DMS 273 treated with DMSO at 0.1 percent for 48 hours (cell line): ENCODE measurements around the gene OSR1.
A peak's percentile ranks its signal among the peaks of the same experiment; 100 is the strongest.
"Not testable (repeated sequence)": the region's sequence is repeated elsewhere in the genome, so short reads cannot be mapped to it uniquely, and the experiment has no call there.

ENCODE experiments used
- DNase-seq: peaks from one replicate; lab custom pipeline; 2025; lab: John Stamatoyannopoulos, UW

Gene OSR1

DNA sequence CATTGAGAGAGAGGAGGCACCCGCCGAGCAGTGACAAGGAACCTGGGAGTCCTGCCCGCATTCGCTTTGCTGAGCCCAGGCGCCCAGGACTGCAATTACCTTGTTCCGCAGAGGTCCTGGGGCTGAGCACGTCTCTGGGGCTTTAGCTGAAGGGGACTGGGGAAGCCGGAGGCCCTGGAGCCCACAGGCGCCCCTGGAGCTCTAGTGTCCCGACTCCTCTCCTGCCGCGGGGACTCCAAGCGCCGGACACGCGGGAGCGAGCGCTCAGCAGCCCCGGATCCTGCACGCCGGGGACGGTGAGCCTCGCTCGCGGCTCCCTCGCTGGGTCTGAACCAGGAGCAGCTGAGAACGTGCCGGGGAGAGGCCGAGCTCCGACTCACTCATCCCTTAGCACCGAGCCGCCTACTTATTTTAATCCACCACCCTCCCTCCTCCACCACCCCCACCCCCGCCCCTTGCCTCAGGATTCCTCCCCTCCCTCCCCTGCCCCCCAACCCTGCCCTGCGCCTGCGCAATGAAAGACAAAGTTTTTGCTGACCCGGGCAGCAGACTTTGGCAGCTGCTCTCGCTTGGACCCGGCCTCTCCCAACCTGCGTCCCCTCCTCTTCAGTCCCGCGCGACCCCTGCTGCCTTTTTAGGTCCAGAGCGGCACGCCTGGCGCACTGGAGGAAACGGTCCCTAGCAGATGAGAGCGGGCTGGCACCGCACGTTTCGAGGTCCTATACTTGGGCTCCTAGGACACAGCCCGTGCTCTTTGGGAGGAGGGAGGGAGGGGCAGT lies at the start of gene OSR1:
OSR1 (minus strand) TSS at position 382 of the 779 bp plus-strand sequence. CDS start 4,818 bp downstream, outside the sequence.
- no peak for DNase-seq

DNA sequence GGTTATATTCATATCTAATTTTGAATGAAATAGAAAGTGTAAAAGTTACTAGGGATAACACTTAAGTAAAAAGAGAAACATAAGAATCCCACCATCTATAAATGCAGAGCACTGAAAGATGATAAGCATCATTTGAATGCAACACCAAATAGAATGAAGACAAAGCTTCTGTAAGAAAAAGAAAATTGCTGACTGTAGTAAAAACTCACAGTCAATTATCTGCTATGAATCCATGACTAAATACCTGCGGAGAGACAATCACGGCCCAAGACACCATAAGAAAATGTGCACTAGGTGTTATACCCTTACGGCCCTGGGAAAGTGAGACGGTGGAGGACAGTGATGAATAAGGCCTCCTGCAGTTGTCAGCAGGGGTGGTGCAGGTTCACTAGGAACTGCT lies 45.4 kb upstream of the OSR1 start:
- DNase-seq = no peak

- no peak for DNase-seq
These were observed 33.8 kb upstream of the OSR1 start for GRCh38 chr2:19392191-19392590.

GRCh38 chr2:19389469-19389868 lies 31.0 kb upstream of the OSR1 start:
- not testable (repeated sequence) for DNase-seq

DNA sequence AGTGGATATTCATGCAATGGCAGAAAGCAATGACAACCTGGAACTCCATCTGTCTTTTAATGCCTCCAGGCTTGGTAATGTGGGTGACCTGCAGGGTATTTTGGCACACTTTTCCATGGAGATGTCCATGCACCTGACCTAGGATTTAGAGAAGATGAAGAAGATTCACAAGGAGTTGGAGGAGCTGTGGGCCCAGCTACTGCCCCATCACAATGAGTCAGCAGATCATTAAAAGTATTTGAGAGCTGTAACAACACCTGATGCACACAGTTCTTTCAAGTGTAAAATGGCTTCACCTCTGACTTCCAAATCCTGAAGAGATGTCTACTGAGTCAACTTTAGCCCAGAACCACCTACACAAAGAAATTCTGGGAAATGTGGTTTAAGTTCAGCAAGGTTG lies 22.1 kb upstream of the OSR1 start:
- DNase-seq = no peak

- no peak for DNase-seq
These were observed 20.5 kb upstream of the OSR1 start for GRCh38 chr2:19378939-19379338.

GRCh38 chr2:19377717-19378116 lies 19.3 kb upstream of the OSR1 start:
- DNase-seq = no peak

- DNase-seq = no peak
These were observed 14.9 kb upstream of the OSR1 start for GRCh38 chr2:19373352-19373751.

DNA sequence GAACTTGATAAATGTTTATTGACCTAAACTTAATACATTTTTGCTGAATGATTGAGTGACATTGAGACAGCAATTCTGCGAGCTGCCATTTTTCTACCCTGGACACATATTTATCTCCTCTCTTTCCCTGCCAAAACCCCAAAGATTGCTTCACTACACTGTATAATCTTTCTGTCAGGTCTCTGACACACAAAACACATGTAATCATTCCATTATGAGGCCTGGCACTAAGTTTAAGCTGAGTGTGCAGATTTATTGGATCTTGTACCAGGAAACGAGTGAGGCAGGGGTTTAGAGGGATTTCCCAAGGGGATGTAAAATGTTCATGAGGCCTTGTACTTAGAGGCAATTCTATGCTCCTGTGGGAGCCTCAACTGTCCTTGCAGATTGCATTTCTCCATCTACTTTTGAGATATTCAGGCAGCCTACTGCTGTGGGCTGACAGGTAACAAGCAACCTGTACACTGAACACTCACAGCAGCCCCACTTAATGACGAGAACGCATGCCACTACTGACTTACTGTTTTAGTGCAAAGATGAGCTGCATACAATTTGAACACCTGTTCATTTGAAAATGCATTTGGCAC lies 13.7 kb upstream of the OSR1 start:
- DNase-seq = no peak

GRCh38 chr2:19369341-19369955 lies 11.0 kb upstream of the OSR1 start:
- DNase-seq = no peak

GRCh38 chr2:19368760-19369159 lies 10.3 kb upstream of the OSR1 start:
- DNase-seq = no peak

DNA sequence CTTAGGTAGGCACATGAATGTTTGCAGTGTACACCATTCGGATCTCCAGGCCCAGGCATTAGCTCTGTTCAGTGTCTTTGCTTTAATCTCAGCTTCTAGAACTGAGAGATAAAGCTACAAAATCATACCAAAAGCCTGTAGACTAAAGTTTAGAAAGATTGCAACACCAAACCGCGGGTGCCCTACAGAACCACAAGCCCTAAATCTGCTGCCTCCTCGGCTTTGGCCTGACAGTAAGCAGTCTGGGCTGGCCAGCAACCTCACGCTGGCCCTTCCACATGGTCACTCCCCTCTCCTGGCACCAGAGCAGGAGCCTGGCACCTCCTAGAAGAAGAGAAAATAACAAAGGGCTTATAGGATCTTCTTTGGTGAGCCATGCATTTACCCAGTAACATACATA lies 8.9 kb upstream of the OSR1 start:
- no peak for DNase-seq

- no peak for DNase-seq
These were observed 6.7 kb upstream of the OSR1 start for GRCh38 chr2:19365126-19365525.

DNA sequence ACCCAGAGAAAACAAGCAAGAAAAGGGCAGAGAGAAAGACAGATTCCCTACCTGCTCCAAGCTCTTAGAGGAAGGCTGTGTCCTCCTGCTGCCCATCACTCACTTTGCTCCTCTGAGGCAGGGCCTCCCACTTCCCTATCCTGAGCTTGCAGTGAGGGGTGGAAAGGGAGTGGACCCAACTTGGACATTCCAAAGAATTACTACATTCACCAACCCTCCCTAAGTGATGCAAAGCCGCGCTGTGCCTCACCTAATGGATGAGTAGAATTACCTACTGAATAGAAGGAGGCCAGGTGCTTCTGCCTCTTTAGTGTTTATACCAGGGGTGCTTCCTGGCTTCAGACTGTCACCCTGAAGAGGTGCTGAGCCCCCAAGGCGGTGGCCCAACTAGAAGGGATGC lies 5.6 kb upstream of the OSR1 start:
- DNase-seq = no peak

- no peak for DNase-seq
These were observed 5.0 kb upstream of the OSR1 start for GRCh38 chr2:19363474-19363778.

DNA sequence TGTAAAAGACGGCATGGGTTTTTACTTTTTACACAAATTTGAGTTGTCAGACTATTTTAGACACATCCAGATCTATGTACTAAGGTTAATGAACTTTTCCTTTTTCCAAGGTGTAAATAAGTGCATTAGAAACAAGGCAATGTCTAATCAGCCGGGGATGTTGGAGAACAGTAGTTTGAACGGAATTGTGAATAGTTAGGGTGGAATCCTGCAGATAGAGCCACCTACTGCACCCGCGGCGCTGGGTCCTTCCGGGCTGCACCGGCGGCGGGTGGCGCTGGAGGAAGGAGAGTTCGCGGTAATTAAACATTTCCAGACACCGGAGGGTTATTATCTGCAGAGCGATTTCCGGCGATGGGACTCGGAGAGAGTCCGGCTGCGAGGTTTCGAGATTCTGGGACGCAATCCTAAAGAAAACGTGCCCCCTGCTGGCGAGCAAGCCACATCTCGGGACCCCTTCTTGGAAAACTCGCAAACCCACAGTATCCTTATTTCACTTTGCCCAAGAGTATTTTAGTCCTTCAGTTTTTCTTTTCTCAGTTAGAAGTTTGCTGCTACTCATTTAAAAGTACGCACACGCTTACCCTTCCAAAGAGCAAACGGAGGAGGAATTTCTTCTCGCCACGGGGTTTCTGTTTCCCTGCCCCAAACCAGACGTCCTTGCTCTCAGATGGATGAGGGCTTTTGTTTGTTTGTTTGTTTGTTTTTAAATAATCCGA lies 4.5 kb upstream of the OSR1 start:
- DNase-seq = peak; percentile 28

DNA sequence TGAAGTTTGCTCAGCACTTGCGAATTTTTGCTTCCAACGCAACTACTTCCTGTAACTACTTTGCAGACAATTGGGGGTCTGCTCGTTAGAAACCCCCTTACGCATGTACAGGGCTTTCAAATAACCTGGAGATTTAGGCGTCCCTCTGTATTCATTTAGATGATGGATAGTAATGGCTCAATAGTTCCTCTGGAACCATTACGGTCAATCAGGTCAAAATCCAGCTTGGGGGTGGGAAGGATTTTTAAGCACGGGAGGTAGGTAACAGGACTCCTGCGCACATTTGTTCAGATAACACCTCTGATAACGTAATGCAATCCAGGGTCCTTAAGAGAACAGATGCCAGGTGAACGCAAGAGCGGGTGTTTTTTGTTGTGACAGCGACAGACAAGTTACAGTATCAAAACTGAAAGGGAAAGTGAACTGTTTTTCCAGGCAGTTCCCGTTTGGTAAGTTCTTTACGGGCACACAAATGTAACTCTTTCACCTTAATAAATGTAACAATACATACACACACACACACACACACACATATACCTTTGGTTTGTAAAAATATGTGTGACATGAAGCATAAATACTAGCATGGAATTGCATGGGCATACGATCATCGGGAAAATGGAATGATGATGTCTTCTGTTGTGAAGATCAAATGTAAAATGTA lies 3.8 kb upstream of the OSR1 start:
- no peak for DNase-seq

DNA sequence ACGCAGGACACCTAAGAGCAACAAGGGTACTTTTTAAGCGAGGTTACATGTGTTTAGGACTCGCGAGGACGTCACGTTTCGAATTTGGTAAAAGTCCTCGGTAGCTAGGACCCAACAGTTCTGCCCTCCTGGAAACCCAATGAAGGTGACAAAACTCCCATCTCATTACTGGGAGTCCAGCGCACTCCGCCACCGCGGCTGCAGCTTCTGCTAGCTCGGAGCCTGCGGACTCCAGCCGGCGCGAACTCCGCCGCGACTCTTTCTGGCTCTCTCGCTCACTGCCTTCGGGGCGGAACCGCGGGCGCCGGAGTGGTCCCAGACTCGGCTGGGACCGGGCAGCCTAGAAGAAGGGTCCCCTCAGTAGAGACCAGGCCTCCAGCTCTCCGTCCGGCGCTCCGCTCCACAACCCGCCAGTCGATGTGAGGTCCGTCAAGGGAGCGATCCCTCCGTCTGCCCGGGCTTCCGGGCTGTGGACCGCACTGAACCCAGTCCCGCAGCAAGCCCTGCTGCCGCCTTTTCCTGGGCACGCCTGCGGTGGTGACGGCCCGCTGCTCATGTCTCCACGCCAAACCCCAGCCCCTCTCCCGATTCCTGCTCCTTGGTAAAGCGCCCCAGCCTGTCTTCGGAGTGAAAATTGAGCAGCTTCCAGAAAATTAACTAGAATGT lies 3.0 kb upstream of the OSR1 start:
- DNase-seq = no peak

DNA sequence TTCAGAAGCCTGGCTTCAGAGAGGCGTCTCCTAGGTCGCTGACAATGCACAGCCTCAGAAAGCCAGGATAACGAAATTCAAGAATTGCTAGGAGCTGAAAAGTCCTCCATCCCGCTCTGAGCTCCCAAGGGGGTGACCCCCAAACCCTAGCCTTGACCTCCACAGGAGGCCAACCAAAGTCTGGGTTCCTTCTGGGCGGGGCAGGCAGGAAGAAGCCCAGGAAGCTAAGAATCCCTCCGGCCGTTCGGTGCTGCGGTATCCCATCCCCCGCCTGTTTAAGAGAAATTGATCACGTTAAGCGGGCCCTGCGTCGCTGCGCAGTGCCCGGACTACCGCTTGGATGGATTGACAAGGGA lies 2.5 kb upstream of the OSR1 start:
- no peak for DNase-seq

- no peak for DNase-seq
These were observed 2.0 kb upstream of the OSR1 start for GRCh38 chr2:19360266-19360965.

DNA sequence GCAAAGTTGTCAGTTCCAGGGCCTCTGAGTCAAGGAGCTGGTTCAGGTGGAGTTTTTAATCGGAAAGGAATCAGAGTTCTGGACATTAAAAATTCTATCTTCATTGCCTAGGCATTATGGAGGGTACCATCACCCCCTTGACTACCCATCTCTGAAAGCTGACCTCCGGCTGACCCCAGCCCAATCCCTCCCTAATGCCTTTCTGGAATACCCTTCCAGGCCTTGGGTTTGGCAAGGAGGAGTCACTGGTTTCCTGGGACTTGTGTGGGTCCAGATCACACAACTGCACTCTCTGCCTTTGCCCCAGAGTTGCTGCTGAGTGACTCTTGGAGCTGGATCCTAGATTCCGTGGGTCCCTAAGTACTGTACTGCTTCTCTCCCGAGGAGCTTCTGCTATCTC lies 1.0 kb upstream of the OSR1 start:
- DNase-seq = no peak

DNA sequence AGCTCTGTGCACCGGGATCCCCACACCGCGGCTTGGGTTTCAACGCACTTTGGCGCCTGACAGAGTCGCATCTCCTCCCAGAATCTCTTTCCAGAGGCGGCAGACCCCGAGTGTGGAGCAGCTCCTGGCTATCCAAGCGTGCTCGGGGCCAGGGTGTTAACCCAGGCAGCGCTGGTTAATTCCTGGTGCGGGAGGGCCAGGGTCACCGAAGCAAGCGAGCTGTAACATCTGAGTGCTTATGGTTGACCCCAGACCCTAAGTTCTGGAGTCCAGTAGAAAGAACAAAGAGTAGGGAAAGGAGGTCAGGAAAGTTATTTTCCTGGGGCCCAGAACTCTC lies 566 bp upstream of the OSR1 start:
- no peak for DNase-seq
